Activated naive CD4-positive, alpha-beta T cell treated with anti-CD3 and anti-CD28 coated beads for 36 hours (primary cell): ENCODE measurements around the gene PFKFB1. TPM values are rescaled to one million over a fixed set of nuclear protein-coding genes. Genes with fewer than 3 reads are reported as not detected.
A peak's percentile ranks its signal among the peaks of the same experiment; 100 is the strongest.

ENCODE experiments used
- CTCF ChIA-PET: fragments of 350-600 bp; sonication (Branson Sonifier 250); formaldehyde crosslinking; loops from one replicate; lab custom pipeline; 2021; ENCODE audit warnings: antibody characterized with exemption; lab: Charles Lee
- DNase-seq: peaks from one replicate; pipeline ENCODE4 v3.0.0-alpha.2; 2020
- H3K27ac Mint-ChIP-seq: one replicate; pipeline ENCODE4 v1.8.0; 2021; ENCODE audit warnings: mild to moderate bottlenecking, mixed read lengths
- H3K27me3 Mint-ChIP-seq: one replicate; pipeline ENCODE4 v1.8.0; 2021; ENCODE audit warnings: low read depth, mixed read lengths
- H3K36me3 Mint-ChIP-seq: one replicate; pipeline ENCODE4 v1.8.0; 2021; ENCODE audit warnings: low read depth, mixed read lengths
- H3K4me1 Mint-ChIP-seq: one replicate; pipeline ENCODE4 v1.8.0; 2021; ENCODE audit warnings: low read depth, mixed read lengths
- H3K4me3 Mint-ChIP-seq: one replicate; pipeline ENCODE4 v1.8.0; 2021; ENCODE audit warnings: mild to moderate bottlenecking, moderate library complexity, mixed read lengths
- H3K9me3 Mint-ChIP-seq: one replicate; pipeline ENCODE4 v1.8.0; 2021; ENCODE audit warnings: mixed read lengths
- intact Hi-C: fragments of 100-400 bp; cut with micrococcal nuclease; formaldehyde crosslinking; loops from one replicate; pipeline ENCODE4 v1.15.1; 2023
- total RNA-seq, 2 experiments: library from RNA; stranded (reverse); gene quantifications; one replicate each; pipeline ENCODE4 v1.2.3, GENCODE V29; 2021

The PFKFB1 gene
- total RNA-seq, 2 experiments from 2014 or later = 0.45 to 0.81 TPM

DNA sequence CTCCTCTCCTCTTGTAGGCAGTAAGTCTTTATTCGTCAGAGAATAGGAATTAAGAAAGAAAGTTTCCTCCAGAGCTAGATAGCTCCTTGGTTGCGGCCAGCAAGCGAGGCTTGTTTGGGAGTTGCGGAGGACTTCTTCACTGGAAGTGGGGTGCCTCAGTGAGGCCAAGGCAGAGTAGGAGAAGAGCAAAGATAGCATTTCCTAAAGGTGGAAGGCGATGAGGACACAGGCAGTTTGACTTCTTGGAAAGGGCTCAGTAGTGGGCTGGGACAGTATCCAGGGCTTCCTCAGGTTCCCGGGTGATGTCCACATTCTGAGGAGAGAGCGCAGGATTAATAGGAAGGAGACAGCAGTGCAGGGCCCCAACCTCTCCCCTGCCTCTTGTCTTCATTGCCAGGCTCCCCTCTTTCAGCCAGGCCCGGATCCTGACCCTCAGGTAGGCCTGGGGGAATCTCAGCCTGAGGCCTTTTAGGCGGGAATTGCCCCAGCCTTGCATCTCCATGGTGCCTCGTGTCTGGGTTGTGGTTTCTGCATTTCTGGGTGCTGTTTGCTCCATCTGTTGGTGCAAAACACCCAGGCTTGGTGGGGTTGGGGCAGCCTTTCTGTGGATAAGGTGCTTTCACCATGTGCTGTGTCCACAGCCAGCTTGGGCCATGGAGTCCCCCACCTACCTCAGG is 60.7 kb downstream of the PFKFB1 start:
- Mint-ChIP-seq H3K9me3 (no peaks in the 10 kb centered on the region), H3K4me1 (no peaks in the 10 kb centered on the region), H3K36me3 (no peaks in the 10 kb centered on the region), H3K27me3 (no peaks in the 10 kb centered on the region), H3K27ac (no peak overlapping the region), H3K4me3 (no peak overlapping the region)
- DNase-seq = no peak
- CTCF ChIA-PET = no interaction called here
- intact Hi-C loops = no loop called here

DNA sequence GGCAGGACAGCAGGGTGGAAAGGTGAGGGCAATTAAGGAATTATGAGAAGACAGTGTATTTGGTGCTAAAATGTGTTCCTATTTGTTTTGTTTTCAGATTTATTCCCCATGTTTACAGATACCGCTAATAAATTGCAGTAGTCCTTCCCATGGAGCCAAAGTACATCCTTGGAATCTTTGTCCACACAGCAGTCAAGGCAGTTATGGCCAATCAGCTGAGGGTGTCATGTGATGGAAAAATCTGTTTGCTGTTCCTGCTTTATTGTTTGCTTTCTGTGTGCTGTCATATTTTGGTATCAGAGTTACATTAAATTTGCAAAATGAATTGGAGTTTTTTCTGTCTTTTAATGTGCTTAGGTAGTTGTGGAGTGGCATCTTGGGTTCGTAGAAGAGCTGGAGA is 62.9 kb downstream of the PFKFB1 start:
- no peaks in the 10 kb centered on the region for H3K9me3 Mint-ChIP-seq
- CTCF ChIA-PET = no interaction called here
- no peaks in the 10 kb centered on the region for H3K36me3 Mint-ChIP-seq
- H3K4me1 Mint-ChIP-seq = no peaks in the 10 kb centered on the region
- DNase-seq = no peak
- no peak overlapping the region for H3K27ac Mint-ChIP-seq
- intact Hi-C loops = no loop called here
- H3K4me3 Mint-ChIP-seq = no peak overlapping the region
- no peaks in the 10 kb centered on the region for H3K27me3 Mint-ChIP-seq

DNA sequence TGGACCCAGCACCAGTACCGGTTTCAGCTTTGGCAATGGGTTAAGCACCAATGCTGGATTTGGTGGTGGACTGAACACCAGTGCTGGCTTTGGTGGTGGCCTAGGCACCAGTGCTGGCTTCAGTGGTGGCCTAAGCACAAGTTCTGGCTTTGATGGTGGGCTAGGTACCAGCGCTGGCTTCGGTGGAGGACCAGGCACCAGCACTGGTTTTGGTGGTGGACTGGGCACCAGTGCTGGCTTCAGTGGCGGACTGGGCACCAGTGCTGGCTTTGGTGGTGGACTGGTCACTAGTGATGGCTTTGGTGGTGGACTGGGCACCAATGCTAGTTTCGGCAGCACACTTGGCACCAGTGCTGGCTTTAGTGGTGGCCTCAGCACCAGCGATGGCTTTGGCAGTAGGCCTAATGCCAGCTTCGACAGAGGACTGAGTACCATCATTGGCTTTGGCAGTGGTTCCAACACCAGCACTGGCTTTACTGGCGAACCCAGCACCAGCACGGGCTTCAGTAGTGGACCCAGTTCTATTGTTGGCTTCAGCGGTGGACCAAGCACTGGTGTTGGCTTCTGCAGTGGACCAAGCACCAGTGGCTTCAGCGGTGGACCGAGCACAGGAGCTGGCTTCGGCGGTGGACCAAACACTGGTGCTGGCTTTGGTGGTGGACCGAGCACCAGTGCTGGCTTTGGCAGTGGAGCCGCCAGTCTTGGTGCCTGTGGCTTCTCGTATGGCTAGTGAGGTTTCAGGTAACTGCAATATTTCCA is 63.5 kb downstream of the PFKFB1 start:
- no peak overlapping the region for H3K4me3 Mint-ChIP-seq
- no peaks in the 10 kb centered on the region for H3K27me3 Mint-ChIP-seq
- DNase-seq = no peak
- intact Hi-C loops = no loop called here
- CTCF ChIA-PET = no interaction called here
- H3K4me1 Mint-ChIP-seq = no peaks in the 10 kb centered on the region
- no peak overlapping the region for H3K27ac Mint-ChIP-seq
- H3K9me3 Mint-ChIP-seq = no peaks in the 10 kb centered on the region
- H3K36me3 Mint-ChIP-seq = no peaks in the 10 kb centered on the region

DNA sequence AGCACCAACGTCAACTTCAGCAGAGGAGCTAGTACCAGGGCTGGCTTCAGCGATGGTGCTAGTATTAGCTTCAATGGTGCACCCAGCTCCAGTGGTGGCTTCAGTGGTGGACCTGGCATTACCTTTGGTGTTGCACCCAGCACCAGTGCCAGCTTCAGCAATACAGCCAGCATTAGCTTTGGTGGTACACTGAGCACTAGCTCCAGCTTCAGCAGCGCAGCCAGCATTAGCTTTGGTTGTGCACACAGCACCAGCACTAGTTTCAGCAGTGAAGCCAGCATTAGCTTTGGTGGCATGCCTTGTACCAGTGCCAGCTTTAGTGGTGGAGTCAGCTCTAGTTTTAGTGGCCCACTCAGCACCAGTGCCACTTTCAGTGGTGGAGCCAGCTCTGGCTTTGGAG is 65.1 kb downstream of the PFKFB1 start:
- Mint-ChIP-seq H3K4me3 (no peak overlapping the region), H3K4me1 (no peaks in the 10 kb centered on the region), H3K27ac (no peak overlapping the region), H3K27me3 (no peaks in the 10 kb centered on the region), H3K9me3 (no peaks in the 10 kb centered on the region), H3K36me3 (no peaks in the 10 kb centered on the region)
- intact Hi-C loops = no loop called here
- no peak for DNase-seq
- CTCF ChIA-PET = no interaction called here

DNA sequence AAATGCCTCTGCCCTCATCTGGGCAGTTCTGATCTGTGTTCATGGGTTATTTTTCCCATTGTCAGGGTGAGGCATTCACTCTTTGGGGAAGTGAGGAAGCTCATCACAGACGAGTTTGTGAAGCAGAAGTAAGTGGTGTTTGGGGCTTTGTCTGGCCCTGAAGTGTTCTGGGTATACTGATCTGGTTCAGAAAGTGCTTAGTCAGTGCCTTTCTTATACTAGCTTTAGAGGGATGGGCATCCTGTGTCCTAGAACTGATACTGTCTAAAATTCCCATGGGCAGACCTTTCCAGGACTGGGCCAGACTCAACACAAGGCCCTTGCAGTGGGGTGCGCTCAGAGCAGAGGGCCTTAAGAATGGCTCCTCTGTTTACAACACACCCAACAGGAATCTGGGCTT is 67.0 kb downstream of the PFKFB1 start:
- no peak overlapping the region for H3K27ac Mint-ChIP-seq
- DNase-seq = no peak
- no peaks in the 10 kb centered on the region for H3K9me3 Mint-ChIP-seq
- no peaks in the 10 kb centered on the region for H3K4me1 Mint-ChIP-seq
- H3K27me3 Mint-ChIP-seq = no peaks in the 10 kb centered on the region
- no peak overlapping the region for H3K4me3 Mint-ChIP-seq
- no peaks in the 10 kb centered on the region for H3K36me3 Mint-ChIP-seq
- intact Hi-C loops = no loop called here
- CTCF ChIA-PET = no interaction called here

DNA sequence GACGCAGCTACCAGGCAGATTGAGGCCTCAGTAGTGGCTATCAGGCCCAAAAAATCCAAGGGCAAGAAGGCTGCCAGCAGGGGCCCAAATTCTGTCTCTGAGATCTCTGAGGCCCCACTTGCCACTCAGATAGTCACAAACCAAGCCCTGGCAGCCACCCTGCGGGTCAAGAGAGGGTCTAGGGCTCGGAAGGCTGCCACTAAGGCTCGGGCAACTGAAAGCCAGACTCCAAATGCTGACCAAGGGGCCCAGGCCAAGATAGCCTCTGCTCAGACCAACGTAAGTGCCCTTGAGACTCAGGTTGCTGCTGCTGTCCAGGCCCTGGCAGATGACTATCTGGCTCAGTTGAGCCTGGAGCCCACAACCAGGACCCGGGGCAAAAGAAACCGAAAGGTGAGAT is 70.6 kb downstream of the PFKFB1 start:
- no peak overlapping the region for H3K4me3 Mint-ChIP-seq
- CTCF ChIA-PET = no interaction called here
- intact Hi-C loops = no loop called here
- no peak for DNase-seq
- peaks cover 8% of the 10 kb centered on the region for H3K4me1 Mint-ChIP-seq
- H3K27ac Mint-ChIP-seq = no peak overlapping the region
- H3K36me3 Mint-ChIP-seq = no peaks in the 10 kb centered on the region
- no peaks in the 10 kb centered on the region for H3K9me3 Mint-ChIP-seq
- H3K27me3 Mint-ChIP-seq = no peaks in the 10 kb centered on the region

DNA sequence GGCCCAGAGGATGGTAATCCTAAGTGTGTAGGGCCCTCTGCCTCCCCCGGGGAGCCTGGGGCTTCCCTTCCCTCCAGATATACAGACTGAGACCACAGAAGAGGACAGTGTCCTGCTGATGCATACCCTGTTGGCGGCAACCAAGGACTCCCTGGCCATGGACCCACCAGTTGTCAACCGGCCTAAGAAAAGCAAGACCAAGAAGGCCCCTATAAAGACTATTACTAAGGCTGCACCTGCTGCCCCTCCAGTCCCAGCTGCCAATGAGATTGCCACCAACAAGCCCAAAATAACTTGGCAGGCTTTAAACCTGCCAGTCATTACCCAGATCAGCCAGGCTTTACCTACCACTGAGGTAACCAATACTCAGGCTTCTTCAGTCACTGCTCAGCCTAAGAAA is 71.4 kb downstream of the PFKFB1 start:
- no peak for DNase-seq
- H3K4me1 Mint-ChIP-seq = peaks cover 8% of the 10 kb centered on the region
- CTCF ChIA-PET = no interaction called here
- H3K27ac Mint-ChIP-seq = no peak overlapping the region
- H3K9me3 Mint-ChIP-seq = no peaks in the 10 kb centered on the region
- H3K4me3 Mint-ChIP-seq = peak overlapping the region; percentile 87
- intact Hi-C loops = no loop called here
- H3K27me3 Mint-ChIP-seq = no peaks in the 10 kb centered on the region
- H3K36me3 Mint-ChIP-seq = no peaks in the 10 kb centered on the region

DNA sequence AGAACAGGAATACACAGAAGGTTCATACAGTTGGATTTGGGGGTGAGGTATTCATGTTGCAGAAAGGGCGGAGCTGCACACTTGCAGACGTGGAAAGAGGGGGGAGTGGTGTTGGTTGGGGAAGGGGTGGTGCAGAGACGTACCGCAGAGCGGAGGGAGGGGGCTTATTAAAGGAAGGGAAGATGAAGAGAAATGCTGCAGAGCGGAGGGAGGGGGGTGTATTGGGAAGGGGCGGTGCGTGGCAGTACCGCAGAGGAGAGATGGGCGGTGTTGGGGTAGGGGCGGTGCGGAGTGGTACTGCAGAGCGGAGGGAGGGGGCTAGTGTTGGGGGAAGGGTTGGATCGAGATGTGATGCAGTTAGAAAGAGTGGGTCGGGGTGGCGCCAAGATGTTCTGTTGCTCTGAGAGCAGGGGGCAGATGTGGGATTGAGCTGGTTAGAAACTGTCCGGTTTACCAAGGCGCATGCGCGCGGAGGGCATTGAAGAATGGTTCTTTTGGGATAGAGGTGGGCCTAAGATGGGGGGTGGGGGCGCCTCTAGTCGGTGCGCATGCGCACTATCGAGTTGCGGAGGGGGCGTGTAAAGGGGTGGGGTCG is 72.5 kb downstream of the PFKFB1 start:
- Mint-ChIP-seq H3K27me3 (no peaks in the 10 kb centered on the region), H3K36me3 (no peaks in the 10 kb centered on the region), H3K4me1 (peaks cover 8% of the 10 kb centered on the region), H3K9me3 (no peaks in the 10 kb centered on the region), H3K27ac (peak overlapping the region; percentile 73), H3K4me3 (peak overlapping the region; percentile 87)
- CTCF ChIA-PET = no interaction called here
- intact Hi-C loops = loop anchor here (1.0 to 2.0 kb wide), 2 partner anchors 79 to 283 kb away; partner anchors contain the start of gene APEX2
- peak; percentile 70 for DNase-seq

DNA sequence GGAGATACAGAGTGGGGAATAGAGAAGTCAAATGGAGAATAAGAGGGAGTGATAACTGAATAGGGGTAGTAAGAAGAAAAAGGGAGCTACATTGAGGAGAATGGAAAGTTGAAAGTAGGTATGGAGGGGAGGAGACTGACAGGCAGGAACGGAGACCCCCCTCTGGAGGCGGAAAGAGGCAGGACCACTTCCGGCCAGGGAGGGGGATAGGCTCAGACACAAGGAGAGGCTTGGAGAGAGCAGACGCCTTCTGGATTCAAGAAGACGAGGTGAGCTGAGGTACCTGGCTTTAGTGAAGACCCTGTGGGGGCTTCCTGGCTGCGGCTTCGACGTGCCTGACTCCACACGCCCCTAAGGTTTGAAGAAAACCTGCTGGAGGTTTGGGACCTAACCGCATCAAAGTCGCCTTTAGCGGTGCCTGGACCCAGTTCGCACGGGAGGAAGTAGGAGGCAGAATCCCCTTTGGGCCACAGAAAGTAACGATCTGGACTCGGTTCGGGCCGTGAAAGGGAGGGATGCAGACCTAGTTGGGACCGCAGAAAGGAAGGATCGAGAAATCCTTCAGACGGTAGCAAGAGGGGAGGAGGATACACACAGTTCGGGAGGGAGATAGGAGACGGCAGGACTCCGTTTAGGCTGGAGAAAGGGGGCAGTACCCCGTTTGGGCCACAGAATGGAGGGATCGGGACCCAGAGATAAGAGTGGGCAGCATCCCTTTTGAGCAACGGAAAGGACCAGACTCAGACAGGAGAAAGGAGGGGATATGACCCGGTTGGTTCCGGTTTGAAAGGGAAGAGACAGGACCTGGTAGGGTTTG is 73.2 kb downstream of the PFKFB1 start, which contains the start of gene TRO:
TSS of gene TRO (plus strand) at position 215 of the 817 bp plus-strand sequence. CDS start 1,423 bp downstream, outside the sequence.
- CTCF ChIA-PET = no interaction called here
- no peaks in the 10 kb centered on the region for H3K9me3 Mint-ChIP-seq
- no peaks in the 10 kb centered on the region for H3K36me3 Mint-ChIP-seq
- intact Hi-C loops = loop anchor here (1.0 to 2.0 kb wide), 2 partner anchors 79 to 282 kb away; partner anchors contain the start of gene APEX2
- no peaks in the 10 kb centered on the region for H3K27me3 Mint-ChIP-seq
- peak within 1 kb of the TSS; percentile 87 for H3K4me3 Mint-ChIP-seq
- DNase-seq = peak; percentile 8
- H3K27ac Mint-ChIP-seq = peak within 1 kb of the TSS; percentile 73
- H3K4me1 Mint-ChIP-seq = peaks cover 8% of the 10 kb centered on the region

DNA sequence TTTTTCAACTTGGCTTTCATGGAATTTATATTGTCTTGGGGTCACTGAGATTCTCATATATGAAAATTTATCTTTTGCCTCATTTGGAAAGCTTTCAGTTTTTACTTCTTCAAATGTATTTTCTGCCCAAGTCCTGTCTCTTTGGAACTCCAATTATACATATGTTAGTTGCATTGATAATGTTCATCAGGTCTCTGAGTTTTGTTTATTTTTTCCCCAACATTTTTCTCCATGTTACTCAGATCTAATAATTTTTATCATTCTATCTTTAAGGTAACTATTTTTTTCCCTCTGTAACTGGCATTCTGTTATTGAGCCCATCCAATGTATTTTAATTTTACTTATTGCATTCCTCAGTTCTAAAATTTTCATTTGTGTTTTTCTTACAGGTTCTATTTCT is 84.0 kb downstream of the PFKFB1 start:
- H3K9me3 Mint-ChIP-seq = peaks cover 6% of the 10 kb centered on the region
- no peak overlapping the region for H3K27ac Mint-ChIP-seq
- no peak overlapping the region for H3K4me3 Mint-ChIP-seq
- intact Hi-C loops = no loop called here
- no peaks in the 10 kb centered on the region for H3K36me3 Mint-ChIP-seq
- no peaks in the 10 kb centered on the region for H3K27me3 Mint-ChIP-seq
- CTCF ChIA-PET = no interaction called here
- no peak for DNase-seq
- no peaks in the 10 kb centered on the region for H3K4me1 Mint-ChIP-seq

DNA sequence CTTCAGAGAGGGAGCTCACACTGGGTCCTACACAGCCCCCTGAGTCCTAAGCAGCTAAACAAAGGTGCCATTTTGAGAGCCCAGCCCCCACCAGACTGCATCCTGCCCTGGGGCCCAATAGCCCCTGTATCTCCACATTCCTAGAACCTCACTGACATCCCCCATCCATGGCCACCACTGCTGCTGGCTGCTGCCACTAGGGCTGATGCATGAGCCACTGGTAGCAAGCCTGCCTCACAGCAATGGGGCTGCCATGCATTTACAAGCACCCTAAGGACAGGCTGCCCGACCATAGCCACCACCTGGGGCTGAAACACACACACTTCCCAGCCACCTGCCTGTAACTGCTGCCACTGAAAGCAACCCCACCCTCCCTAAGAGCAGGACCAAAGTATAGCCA is 99.8 kb downstream of the PFKFB1 start:
- CTCF ChIA-PET = no interaction called here
- H3K4me3 Mint-ChIP-seq = no peak overlapping the region
- H3K36me3 Mint-ChIP-seq = no peaks in the 10 kb centered on the region
- no peaks in the 10 kb centered on the region for H3K4me1 Mint-ChIP-seq
- H3K9me3 Mint-ChIP-seq = peaks cover 2% of the 10 kb centered on the region
- H3K27me3 Mint-ChIP-seq = no peaks in the 10 kb centered on the region
- intact Hi-C loops = loop anchor here (5.0 kb wide), 1 partner anchor 268 kb away; no protein-coding TSS in a partner anchor
- no peak for DNase-seq
- H3K27ac Mint-ChIP-seq = no peak overlapping the region

DNA sequence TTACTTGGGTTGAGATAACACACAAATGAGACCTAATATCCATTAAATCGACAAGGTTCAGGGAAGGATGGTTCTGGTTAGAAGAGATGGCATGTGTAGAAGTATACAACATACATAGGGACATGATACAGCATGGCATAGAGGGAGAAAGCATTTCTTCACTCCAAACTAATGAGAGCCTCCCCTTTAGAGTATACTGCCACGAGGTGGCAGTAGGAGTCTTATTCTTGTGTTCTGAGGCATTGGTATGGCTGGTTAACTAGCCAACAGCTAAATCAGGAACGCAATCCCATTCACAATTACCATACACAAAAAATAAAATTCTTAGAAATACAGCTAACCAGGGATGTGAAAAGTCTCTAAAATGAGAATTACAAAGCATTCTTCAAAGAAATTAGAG is 102.4 kb downstream of the PFKFB1 start:
- Mint-ChIP-seq H3K9me3 (peaks cover 2% of the 10 kb centered on the region), H3K4me1 (no peaks in the 10 kb centered on the region), H3K36me3 (no peaks in the 10 kb centered on the region), H3K4me3 (no peak overlapping the region), H3K27ac (no peak overlapping the region), H3K27me3 (no peaks in the 10 kb centered on the region)
- peak; percentile 51 for DNase-seq
- intact Hi-C loops = loop anchor here (1.0 to 5.0 kb wide), 3 partner anchors 166 to 452 kb away; no protein-coding TSS in a partner anchor
- CTCF ChIA-PET = interaction anchor here (0.6 to 3.4 kb wide), 10 partner anchors 10 to 168 kb away, joined by 3 to 20 read pairs (median 6); no protein-coding TSS in a partner anchor
